GM23338 (cell line): ENCODE results near the gene HTR1E. TPM values are rescaled to one million over a fixed set of nuclear protein-coding genes. Genes with fewer than 3 reads are reported as not detected.

Experiments used
- ATAC-seq: fragments of 200-7000 bp; cut with Tn5 transposase; 3 replicates; pipeline ENCODE4 v1.9.1; 2020
- DNase-seq: peaks from one replicate; pipeline ENCODE4 v3.0.0-alpha.2; 2015; ENCODE audit warnings: low spot score
- H2AFZ ChIP-seq: fragments of 200-600 bp; sonication (generic); 2 replicates; pipeline ENCODE4 v1.8.0; 2016; ENCODE audit warnings: antibody characterized with exemption, mild to moderate bottlenecking, moderate library complexity
- H3F3A ChIP-seq: fragments of 200-600 bp; sonication (generic); replicated peaks from 2 replicates; pipeline ENCODE4 v1.8.0; 2017; ENCODE audit warnings: antibody characterized with exemption, mixed run types, low read depth
- H3K27ac ChIP-seq: fragments of 200-600 bp; sonication (generic); 2 replicates; pipeline ENCODE4 v1.6.1; 2016; ENCODE audit warnings: low read depth
- H3K27me3 ChIP-seq: fragments of 200-600 bp; sonication (generic); 2 replicates; pipeline ENCODE4 v1.8.0; 2016; ENCODE audit warnings: mild to moderate bottlenecking, mixed run types, moderate library complexity; ENCODE audit not compliant: insufficient read depth
- H3K36me3 ChIP-seq: fragments of 200-600 bp; sonication (generic); 2 replicates; pipeline ENCODE4 v1.8.0; 2016; ENCODE audit warnings: mild to moderate bottlenecking; ENCODE audit not compliant: insufficient read depth
- H3K4me1 ChIP-seq: fragments of 200-600 bp; sonication (generic); 2 replicates; pipeline ENCODE4 v1.8.0; 2016; ENCODE audit warnings: mild to moderate bottlenecking, moderate library complexity; ENCODE audit not compliant: insufficient read depth
- H3K4me2 ChIP-seq: fragments of 200-600 bp; sonication (generic); 2 replicates; pipeline ENCODE4 v1.7.1; 2017; ENCODE audit warnings: mixed run types
- H3K4me3 ChIP-seq: fragments of 200-600 bp; sonication (generic); 2 replicates; pipeline ENCODE4 v1.6.1; 2016; ENCODE audit warnings: mixed run types
- H3K79me2 ChIP-seq: fragments of 200-600 bp; sonication (generic); replicated peaks from 2 replicates; pipeline ENCODE4 v1.8.0; 2017; ENCODE audit warnings: mild to moderate bottlenecking; ENCODE audit not compliant: insufficient read depth
- H3K9me2 ChIP-seq: fragments of 200-600 bp; sonication (generic); 2 replicates; pipeline ENCODE4 v1.8.0; 2017; ENCODE audit not compliant: insufficient read depth
- H4K20me1 ChIP-seq: fragments of 200-600 bp; sonication (generic); replicated peaks from 2 replicates; pipeline ENCODE4 v1.8.0; 2017; ENCODE audit warnings: mild to moderate bottlenecking; ENCODE audit not compliant: insufficient read depth
- H3K27ac Mint-ChIP-seq: 2 replicates; pipeline ENCODE4 v1.8.0; 2020; ENCODE audit warnings: inconsistent platforms, mild to moderate bottlenecking, moderate library complexity, mixed read lengths
- H3K27me3 Mint-ChIP-seq: 3 replicates; pipeline ENCODE4 v1.8.0; 2022; ENCODE audit warnings: low read depth, mild to moderate bottlenecking, moderate library complexity, mixed read lengths, inconsistent platforms; ENCODE audit not compliant: insufficient read depth, poor library complexity
- H3K36me3 Mint-ChIP-seq: 3 replicates; pipeline ENCODE4 v1.8.0; 2021; ENCODE audit warnings: low read depth, mild to moderate bottlenecking, inconsistent platforms, moderate library complexity, mixed read lengths
- H3K4me1 Mint-ChIP-seq: 3 replicates; pipeline ENCODE4 v1.8.0; 2020; ENCODE audit warnings: mild to moderate bottlenecking, inconsistent platforms, mixed read lengths
- H3K4me3 Mint-ChIP-seq: 3 replicates; pipeline ENCODE4 v1.8.0; 2021; ENCODE audit warnings: moderate library complexity, mild to moderate bottlenecking, inconsistent platforms, mixed read lengths
- H3K9me3 Mint-ChIP-seq: 3 replicates; pipeline ENCODE4 v1.8.0; 2020; ENCODE audit warnings: moderate library complexity, mild to moderate bottlenecking, inconsistent platforms, mixed read lengths
- CREB1 ChIP-seq: fragments of 250-450 bp; sonication (Bioruptor Pico); IDR thresholded peaks from 2 replicates; pipeline ENCODE4 v1.5.0; 2020; ENCODE audit warnings: low read depth, mild to moderate bottlenecking, moderate library complexity
- CTCF ChIP-seq, 2 experiments: fragments of 200-600 bp in 1 of 2; sonication (generic) in 1 of 2; conservative IDR thresholded peaks; 2 replicates each; pipeline versions ENCODE4 v1.5.1 to v1.6.1; 2016 to 2017; ENCODE audit warnings: antibody characterized with exemption in 2 of 2, low read depth in 2 of 2, mild to moderate bottlenecking in 2 of 2, moderate library complexity in 1 of 2
- ETS1 ChIP-seq: IDR thresholded peaks from 2 replicates; pipeline ENCODE4 v1.6.1; 2016; ENCODE audit warnings: antibody characterized with exemption
- EZH2 ChIP-seq: fragments of 200-600 bp; sonication (generic); IDR thresholded peaks from one replicate; pipeline ENCODE4 v1.8.0; 2017; ENCODE audit warnings: antibody characterized with exemption, mild to moderate bottlenecking, low read depth; ENCODE audit not compliant: unreplicated experiment
- EZH2phosphoT487 ChIP-seq: fragments of 200-600 bp; sonication (generic); IDR thresholded peaks from one replicate; pipeline ENCODE4 v1.8.1; 2018; ENCODE audit warnings: antibody characterized with exemption; ENCODE audit not compliant: unreplicated experiment
- JUNB ChIP-seq: IDR thresholded peaks from one replicate; pipeline ENCODE4 v1.6.1; 2016; ENCODE audit warnings: antibody characterized with exemption; ENCODE audit not compliant: unreplicated experiment
- NANOG ChIP-seq: IDR thresholded peaks from 2 replicates; pipeline ENCODE4 v1.6.1; 2016; ENCODE audit warnings: antibody characterized with exemption, borderline replicate concordance
- POLR2AphosphoS5 ChIP-seq: IDR thresholded peaks from 2 replicates; pipeline ENCODE4 v1.6.1; 2016; ENCODE audit warnings: antibody characterized with exemption, low read depth
- REST ChIP-seq: IDR thresholded peaks from one replicate; pipeline ENCODE4 v1.6.1; 2018; ENCODE audit warnings: antibody characterized with exemption; ENCODE audit not compliant: unreplicated experiment
- STAT1 ChIP-seq: IDR thresholded peaks from one replicate; pipeline ENCODE4 v1.6.1; 2016; ENCODE audit warnings: antibody characterized with exemption; ENCODE audit not compliant: unreplicated experiment
- ZNF114 ChIP-seq: fragments of 250-450 bp; sonication (Bioruptor Pico); IDR thresholded peaks from 2 replicates; pipeline ENCODE4 v1.5.0; 2020; ENCODE audit warnings: mild to moderate bottlenecking, moderate library complexity
- ZNF331 ChIP-seq: fragments of 250-450 bp; sonication (Bioruptor Pico); IDR thresholded peaks from 2 replicates; pipeline ENCODE4 v1.5.0; 2020; ENCODE audit warnings: low read depth, mild to moderate bottlenecking, moderate library complexity
- ZNF462 ChIP-seq: fragments of 250-450 bp; sonication (Bioruptor Pico); IDR thresholded peaks from 2 replicates; pipeline ENCODE4 v1.5.0; 2020; ENCODE audit warnings: mild to moderate bottlenecking, moderate library complexity
- polyA plus RNA-seq: library from polyadenylated mRNA; unstranded; fragments of >200 nt; fragmentation: Nextera tagmentation; extraction: Ambion mirVana; gene quantifications from 2 replicates; pipeline ENCODE4 v1.2.1, GENCODE V29; 2016
- total RNA-seq: library from RNA; depleted of rRNA; stranded (reverse); fragments of >200 nt; shearing (Covaris generic); gene quantifications from 2 replicates; pipeline ENCODE4 v1.2.3, GENCODE V29; 2014

The HTR1E gene
- total and polyA plus RNA-seq, 2 experiments from 2014 or later: not detected

- H3K27me3 Mint-ChIP-seq: peaks cover 2% of the 10 kb centered on the region
Observed at GRCh38 chr6:87053312-87053711, 116.0 kb downstream of the HTR1E start.

More at GRCh38 chr6:87053312-87053711, 116.0 kb downstream of the HTR1E start:
- no peak for DNase-seq
- H3K79me2 ChIP-seq: no peaks in the 10 kb centered on the region
- H3K4me2 ChIP-seq: no peak overlapping the region
- Mint-ChIP-seq H3K36me3 (no peaks in the 10 kb centered on the region; the same call in 2 of the 3 replicates), H3K27ac (no peak overlapping the region), H3K9me3 (0 out of 3 replicates have a peak, but pooled peaks cover 1% of the 10 kb centered on the region), H3K4me1 (0 out of 3 replicates have a peak, but pooled peaks cover 2% of the 10 kb centered on the region), H3K4me3 (no peak overlapping the region)
- H3K9me2 ChIP-seq: no peaks in the 10 kb centered on the region
- H4K20me1 ChIP-seq: no peaks in the 10 kb centered on the region
- no peaks in the 10 kb centered on the region for H3K36me3 ChIP-seq
- H3K27ac ChIP-seq: no peak overlapping the region
- TF ChIP-seq ETS1: no peak
- TF ChIP-seq JUNB: no peak
- no peak for TF ChIP-seq EZH2phosphoT487
- TF ChIP-seq POLR2AphosphoS5: no peak
- TF ChIP-seq CTCF (conservative IDR thresholded peaks at IDR 0.05; ENCODE audit: low read depth in 2 of 2): no peak
- TF ChIP-seq ZNF114 (CRISPR knock-in tag): no peak
- no peak for TF ChIP-seq NANOG
- TF ChIP-seq STAT1: no peak
- TF ChIP-seq EZH2: no peak
- TF ChIP-seq CREB1 (CRISPR knock-in tag): no peak
- no peak for TF ChIP-seq REST
- no peak for TF ChIP-seq ZNF462 (CRISPR knock-in tag)
- no peak for TF ChIP-seq ZNF331 (CRISPR knock-in tag)
- no peaks in the 10 kb centered on the region for H3K27me3 ChIP-seq
- no peak for ATAC-seq
- H3F3A ChIP-seq: no peaks in the 10 kb centered on the region
- H2AFZ ChIP-seq: no peak overlapping the region
- H3K4me3 ChIP-seq: no peak overlapping the region
- no peaks in the 10 kb centered on the region for H3K4me1 ChIP-seq
